Neural cell (in vitro differentiated cells): Measurements from ENCODE around the gene ZC3H8. TPM values are rescaled to one million over a fixed set of nuclear protein-coding genes. Genes with fewer than 3 reads are reported as not detected.

Source experiments
- H2AFZ ChIP-seq: fragments of 200-600, 300-800 bp; sonication (generic), shearing (Covaris generic); 2 replicates; pipeline ENCODE4 v1.6.0; 2014; ENCODE audit warnings: low read depth, mild to moderate bottlenecking, antibody characterized with exemption, low read length, moderate library complexity
- H3F3A ChIP-seq: fragments of 200-600 bp; shearing (Covaris generic); 2 replicates; pipeline ENCODE4 v1.6.1; 2016; ENCODE audit warnings: mild to moderate bottlenecking, moderate library complexity, mixed read lengths, antibody characterized with exemption, low read length; ENCODE audit not compliant: insufficient read depth, poor library complexity, severe bottlenecking
- H3K27ac ChIP-seq: fragments of 200-600, 300-800 bp; sonication (generic), shearing (Covaris generic); 2 replicates; pipeline ENCODE4 v1.5.1; 2014; ENCODE audit warnings: mild to moderate bottlenecking, low read length, moderate library complexity
- H3K27me3 ChIP-seq: fragments of 300-800, 200-600 bp; sonication (generic), shearing (Covaris generic); 2 replicates; pipeline ENCODE4 v1.6.0; 2014; ENCODE audit warnings: mild to moderate bottlenecking, low read depth, low read length, moderate library complexity; ENCODE audit not compliant: insufficient read depth
- H3K36me3 ChIP-seq: fragments of 300-800, 200-600 bp; sonication (generic), shearing (Covaris generic); 2 replicates; pipeline ENCODE4 v1.5.1; 2014; ENCODE audit warnings: mild to moderate bottlenecking, antibody characterized with exemption, low read length, moderate library complexity; ENCODE audit not compliant: insufficient read depth
- H3K4me2 ChIP-seq: fragments of 300-800, 200-600 bp; sonication (generic), shearing (Covaris generic); 2 replicates; pipeline ENCODE4 v1.6.0; 2014; ENCODE audit warnings: mild to moderate bottlenecking, low read length
- H3K4me3 ChIP-seq: fragments of 300-800, 200-600 bp; sonication (generic), shearing (Covaris generic); 2 replicates; pipeline ENCODE4 v1.5.1; 2014; ENCODE audit warnings: mild to moderate bottlenecking, low read length, moderate library complexity
- H3K79me2 ChIP-seq: fragments of 200-600 bp; shearing (Covaris generic); replicated peaks from 2 replicates; pipeline ENCODE4 v1.6.0; 2014; ENCODE audit warnings: mild to moderate bottlenecking, low read length, moderate library complexity; ENCODE audit not compliant: insufficient read depth
- H3K9ac ChIP-seq: fragments of 300-800, 200-600 bp; sonication (generic), shearing (Covaris generic); 2 replicates; pipeline ENCODE4 v1.6.1; 2016; ENCODE audit warnings: mild to moderate bottlenecking, low read length, mixed read lengths
- H3K9me2 ChIP-seq: fragments of 200-600 bp; shearing (Covaris generic); 2 replicates; pipeline ENCODE4 v1.6.1; 2016; ENCODE audit warnings: mild to moderate bottlenecking, low read length, mixed read lengths; ENCODE audit not compliant: insufficient read depth
- H3K9me3 ChIP-seq: fragments of 200-600, 300-800 bp; sonication (generic), shearing (Covaris generic); 2 replicates; pipeline ENCODE4 v1.6.1; 2016; ENCODE audit warnings: mild to moderate bottlenecking, mixed run types, low read length, moderate library complexity, mixed read lengths
- H4K20me1 ChIP-seq: fragments of 200-600 bp; shearing (Covaris generic); 2 replicates; pipeline ENCODE4 v1.6.1; 2016; ENCODE audit warnings: mild to moderate bottlenecking, mixed run types; ENCODE audit not compliant: insufficient read depth
- CTCF ChIP-seq: fragments of 450-650 bp; IDR thresholded peaks from 2 replicates; pipeline ENCODE4 v1.5.1; 2014; ENCODE audit warnings: antibody characterized with exemption, mild to moderate bottlenecking, moderate library complexity; ENCODE audit not compliant: poor library complexity, severe bottlenecking
- EP300 ChIP-seq: fragments of 450-650 bp; conservative IDR thresholded peaks from 2 replicates; pipeline ENCODE4 v1.6.1; 2014; ENCODE audit warnings: antibody characterized with exemption, mild to moderate bottlenecking, moderate library complexity; ENCODE audit not compliant: poor library complexity, severe bottlenecking
- EZH2 ChIP-seq: fragments of 200-600, 300-800 bp; shearing (Covaris generic), sonication (generic); IDR thresholded peaks from 2 replicates; pipeline ENCODE4 v1.6.1; 2014; ENCODE audit warnings: antibody characterized with exemption, low read length, borderline replicate concordance, mild to moderate bottlenecking; ENCODE audit not compliant: insufficient read depth, poor library complexity, severe bottlenecking
- MXI1 ChIP-seq: fragments of 450-650 bp; conservative IDR thresholded peaks from 2 replicates; pipeline ENCODE4 v1.6.1; 2014; ENCODE audit warnings: antibody characterized with exemption, mild to moderate bottlenecking; ENCODE audit not compliant: poor library complexity, severe bottlenecking
- POLR2AphosphoS5 ChIP-seq: IDR thresholded peaks from 2 replicates; pipeline ENCODE4 v1.6.1; 2012
- RAD21 ChIP-seq: fragments of 450-650 bp; conservative IDR thresholded peaks from 2 replicates; pipeline ENCODE4 v1.6.1; 2014; ENCODE audit warnings: antibody characterized with exemption, mild to moderate bottlenecking, moderate library complexity
- REST ChIP-seq: IDR thresholded peaks from 2 replicates; pipeline ENCODE4 v1.6.1; 2012; ENCODE audit warnings: borderline replicate concordance
- SMC3 ChIP-seq: fragments of 450-650 bp; conservative IDR thresholded peaks from 2 replicates; pipeline ENCODE4 v1.6.1; 2014; ENCODE audit warnings: antibody characterized with exemption, mild to moderate bottlenecking, moderate library complexity; ENCODE audit not compliant: poor library complexity
- TAF1 ChIP-seq: IDR thresholded peaks from 2 replicates; pipeline ENCODE4 v1.6.1; 2012; ENCODE audit warnings: low read depth
- polyA plus RNA-seq: library from polyadenylated mRNA; depleted of rRNA; stranded (reverse); fragments of >200 nt; gene quantifications from 2 replicates; pipeline ENCODE4 v1.2.3, GENCODE V29; 2014

The ZC3H8 gene
- polyA plus RNA-seq, 1 donor from 2014 or later = 26.5 TPM

GRCh38 chr2:112194482-112194881 is 60.4 kb downstream of the ZC3H8 start:
- H3F3A ChIP-seq = no peaks in the 10 kb centered on the region
- H3K4me2 ChIP-seq = no peak overlapping the region
- H3K27me3 ChIP-seq = no peaks in the 10 kb centered on the region
- H4K20me1 ChIP-seq = no peaks in the 10 kb centered on the region
- no peak overlapping the region for H2AFZ ChIP-seq
- TF ChIP-seq TAF1 (no peak), REST (no peak), EZH2 (no peak), MXI1 (no peak), CTCF (no peak), RAD21 (no peak), SMC3 (no peak), POLR2AphosphoS5 (no peak), EP300 (no peak)
- no peaks in the 10 kb centered on the region for H3K79me2 ChIP-seq
- H3K36me3 ChIP-seq = no peaks in the 10 kb centered on the region
- H3K9me2 ChIP-seq = no peaks in the 10 kb centered on the region
- no peak overlapping the region for H3K9ac ChIP-seq
- H3K9me3 ChIP-seq = no peaks in the 10 kb centered on the region
- H3K27ac ChIP-seq = no peak overlapping the region
- no peak overlapping the region for H3K4me3 ChIP-seq

- H3K4me3 ChIP-seq = no peak overlapping the region
- no peaks in the 10 kb centered on the region for H3K36me3 ChIP-seq
- H3K4me2 ChIP-seq = no peak overlapping the region
- H3K9me2 ChIP-seq = no peaks in the 10 kb centered on the region
- no peaks in the 10 kb centered on the region for H3K79me2 ChIP-seq
- no peak overlapping the region for H3K9ac ChIP-seq
- no peaks in the 10 kb centered on the region for H3F3A ChIP-seq
- H3K9me3 ChIP-seq = no peaks in the 10 kb centered on the region
- no peaks in the 10 kb centered on the region for H3K27me3 ChIP-seq
- H2AFZ ChIP-seq = no peak overlapping the region
- H4K20me1 ChIP-seq = no peaks in the 10 kb centered on the region
- TF ChIP-seq RAD21 (no peak), POLR2AphosphoS5 (no peak), CTCF (no peak), EZH2 (no peak), EP300 (no peak), MXI1 (no peak), SMC3 (no peak), TAF1 (no peak), REST (no peak)
- no peak overlapping the region for H3K27ac ChIP-seq
Observed at GRCh38 chr2:112194028-112194427, 60.8 kb downstream of the ZC3H8 start.
